RWPE1 (cell line): Measurements from ENCODE around the gene FAH.

Source experiments
- CTCF ChIA-PET: fragments of 350-600 bp; sonication (Branson Sonifier 250); formaldehyde crosslinking; extraction: SDS; loops from one replicate; lab custom pipeline; 2021; lab: Yijun Ruan, JAX
- POLR2A ChIA-PET: fragments of 400-600 bp; formaldehyde crosslinking; extraction: SDS; loops from one replicate; lab custom pipeline; 2020; ENCODE audit warnings: antibody characterized with exemption; ENCODE audit not compliant: low non-redundant PET; lab: Yijun Ruan, JAX
- DNase-seq: peaks from one replicate; pipeline ENCODE4 v3.0.0; 2012; ENCODE audit warnings: low spot score
- H3K27ac ChIP-seq: fragments of 450-650 bp; 2 replicates; pipeline ENCODE4 v1.5.1; 2017
- TF ChIP-seq, protein P1 (sequence below): fragments of 450-650 bp; conservative IDR thresholded peaks from 2 replicates; pipeline ENCODE4 v1.5.1; 2017; ENCODE audit warnings: low read depth, mild to moderate bottlenecking

The FAH gene

GRCh38 chr15:80219955-80220354 lies 67.2 kb downstream of the FAH start:
- H3K27ac ChIP-seq = no peak overlapping the region
- CTCF ChIA-PET = no interaction called here
- no peak for DNase-seq
- TF ChIP-seq, protein P1, sequence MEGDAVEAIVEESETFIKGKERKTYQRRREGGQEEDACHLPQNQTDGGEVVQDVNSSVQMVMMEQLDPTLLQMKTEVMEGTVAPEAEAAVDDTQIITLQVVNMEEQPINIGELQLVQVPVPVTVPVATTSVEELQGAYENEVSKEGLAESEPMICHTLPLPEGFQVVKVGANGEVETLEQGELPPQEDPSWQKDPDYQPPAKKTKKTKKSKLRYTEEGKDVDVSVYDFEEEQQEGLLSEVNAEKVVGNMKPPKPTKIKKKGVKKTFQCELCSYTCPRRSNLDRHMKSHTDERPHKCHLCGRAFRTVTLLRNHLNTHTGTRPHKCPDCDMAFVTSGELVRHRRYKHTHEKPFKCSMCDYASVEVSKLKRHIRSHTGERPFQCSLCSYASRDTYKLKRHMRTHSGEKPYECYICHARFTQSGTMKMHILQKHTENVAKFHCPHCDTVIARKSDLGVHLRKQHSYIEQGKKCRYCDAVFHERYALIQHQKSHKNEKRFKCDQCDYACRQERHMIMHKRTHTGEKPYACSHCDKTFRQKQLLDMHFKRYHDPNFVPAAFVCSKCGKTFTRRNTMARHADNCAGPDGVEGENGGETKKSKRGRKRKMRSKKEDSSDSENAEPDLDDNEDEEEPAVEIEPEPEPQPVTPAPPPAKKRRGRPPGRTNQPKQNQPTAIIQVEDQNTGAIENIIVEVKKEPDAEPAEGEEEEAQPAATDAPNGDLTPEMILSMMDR = no peak
- POLR2A ChIA-PET = no interaction called here

- no peak overlapping the region for H3K27ac ChIP-seq
- DNase-seq = no peak
- POLR2A ChIA-PET = interaction anchor here (0.7 kb wide), 1 partner anchor 8 kb away, joined by 4 read pairs; no protein-coding TSS in a partner anchor
- TF ChIP-seq, protein P1 = no peak
- CTCF ChIA-PET = interaction anchor here (0.6 kb wide), 1 partner anchor 114 kb away, joined by 7 read pairs; no protein-coding TSS in a partner anchor
Observed at GRCh38 chr15:80228959-80229610, 76.3 kb downstream of the FAH start.

- ChIA-PET CTCF (interaction anchor here (0.7 kb wide), 2 partner anchors 887 to 1078 kb away, joined by 3 to 6 read pairs; no protein-coding TSS in a partner anchor), POLR2A (no interaction called here)
- DNase-seq = no peak
Observed at GRCh38 chr15:80231371-80231770, 78.6 kb downstream of the FAH start.

GRCh38 chr15:80233581-80233980 lies 80.8 kb downstream of the FAH start:
- ChIA-PET CTCF (no interaction called here), POLR2A (no interaction called here)
- TF ChIP-seq, protein P1 = no peak
- DNase-seq = no peak
- H3K27ac ChIP-seq = no peak overlapping the region

More at GRCh38 chr15:80231371-80231770, 78.6 kb downstream of the FAH start:
- no peak overlapping the region for H3K27ac ChIP-seq
- TF ChIP-seq, protein P1 = no peak

DNA sequence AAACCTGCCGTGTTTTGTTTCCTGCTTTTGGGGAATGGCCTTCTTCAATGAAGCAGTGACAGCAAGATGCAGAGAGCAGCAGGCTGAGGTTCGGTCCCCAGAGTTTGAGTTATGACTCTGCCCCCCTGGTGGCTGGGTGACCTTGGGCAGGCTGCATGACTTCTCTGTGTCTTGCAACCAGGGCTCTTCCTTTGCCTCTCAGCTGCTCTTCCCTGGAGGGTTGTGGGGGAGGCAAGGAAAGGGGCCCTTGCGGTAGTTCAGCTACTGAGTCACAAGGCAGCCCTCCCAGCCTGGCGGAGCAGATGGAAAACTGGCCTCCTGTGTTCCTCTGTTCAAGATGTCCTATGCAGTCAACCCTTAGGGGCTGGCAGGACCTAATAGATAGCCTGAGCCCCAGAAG lies 82.1 kb downstream of the FAH start:
- no peak overlapping the region for H3K27ac ChIP-seq
- no peak for DNase-seq
- CTCF ChIA-PET = interaction anchor here (0.7 kb wide), 1 partner anchor 77 kb away, joined by 4 read pairs; no protein-coding TSS in a partner anchor
- POLR2A ChIA-PET = no interaction called here
- TF ChIP-seq, protein P1 = peak; percentile 37
